HG02973 (cell line): ENCODE results near the gene SPACDR.
"Not testable (repeated sequence)": the region's sequence is repeated elsewhere in the genome, so short reads cannot be mapped to it uniquely, and the experiment has no call there.

ENCODE experiments used
- ATAC-seq: cut with Tn5 transposase; IDR thresholded peaks from one replicate; pipeline ENCODE4 v1.9.1; 2021; ENCODE audit warnings: moderate library complexity; ENCODE audit not compliant: unreplicated experiment

Gene SPACDR

DNA sequence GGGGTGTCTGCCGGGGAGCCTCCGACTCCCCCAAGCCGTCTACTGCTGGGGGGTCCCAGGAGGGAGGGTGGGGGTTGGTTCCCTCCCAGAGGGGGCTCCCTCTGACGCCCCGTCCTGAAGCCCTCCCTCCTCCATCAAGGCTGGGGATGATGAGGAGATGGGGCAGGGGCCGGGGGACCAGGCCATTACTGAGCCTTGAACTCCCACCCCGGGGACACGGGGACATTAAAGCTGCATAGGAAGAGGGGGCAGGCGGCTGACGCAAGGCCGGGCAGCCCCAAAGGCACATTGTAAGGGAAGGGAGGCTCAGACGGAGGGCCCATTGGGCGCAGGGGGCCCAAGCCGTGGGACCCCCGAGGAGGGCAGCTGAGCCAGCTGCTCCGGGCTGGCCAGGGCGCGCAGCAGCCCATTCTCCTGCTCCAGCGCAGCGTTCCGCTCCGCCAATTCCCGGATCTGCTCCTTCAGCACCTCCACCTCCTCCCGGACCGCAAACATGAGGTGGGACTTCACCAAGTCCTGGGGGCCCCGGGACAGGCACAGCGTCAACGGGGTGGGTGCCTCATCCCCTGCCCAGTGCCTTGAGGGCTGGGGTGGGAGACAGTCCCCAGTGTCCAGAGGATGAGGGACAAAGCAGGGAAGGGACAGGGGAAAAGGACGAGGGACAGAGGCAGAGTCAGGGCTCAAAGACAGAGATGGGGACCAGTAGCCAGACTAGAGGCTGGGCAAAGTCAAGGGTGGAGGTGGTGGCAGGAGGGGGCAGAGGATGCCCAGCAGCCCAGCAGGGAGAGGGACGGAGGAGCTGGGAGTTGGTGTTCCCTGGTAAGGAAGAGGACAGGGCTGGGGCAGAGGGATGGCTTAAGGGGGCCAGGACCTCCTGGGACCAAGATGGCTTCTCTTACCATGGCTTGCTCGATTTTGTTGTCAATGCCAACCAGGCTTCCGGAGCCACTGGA, 2.9 kb upstream of the SPACDR start:
- no peak for ATAC-seq

- ATAC-seq, result no peak
Measured at GRCh38 chr7:100465702-100466311, 1.7 kb upstream of the SPACDR start.

- ATAC-seq, result no peak
Measured at GRCh38 chr7:100465299-100465698, 1.2 kb upstream of the SPACDR start.

DNA sequence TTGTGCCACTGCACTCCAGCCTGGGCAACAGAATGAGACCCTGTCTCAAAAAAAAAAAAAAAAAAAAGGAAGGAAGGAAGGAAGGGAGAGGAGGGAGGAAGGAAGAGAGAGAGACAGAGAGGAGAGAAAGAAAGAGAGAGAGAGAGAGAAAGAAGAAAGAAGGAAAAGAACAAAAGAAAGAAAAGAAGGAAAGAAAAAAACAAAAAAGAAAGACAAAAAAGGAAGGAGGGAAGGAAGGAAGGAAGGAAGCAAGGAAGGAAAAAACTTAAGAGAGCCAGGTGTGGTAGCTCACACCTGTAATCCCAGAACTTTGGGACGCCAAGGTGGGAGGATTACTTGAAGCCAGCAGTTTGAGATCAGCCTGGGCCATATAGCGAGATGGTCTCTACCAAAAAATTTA, 731 bp upstream of the SPACDR start:
- no peak for ATAC-seq

- ATAC-seq, result no peak
Measured at GRCh38 chr7:100457033-100457432, 7.0 kb downstream of the SPACDR start.

GRCh38 chr7:100456562-100456961, 7.5 kb downstream of the SPACDR start:
- ATAC-seq, result no peak

DNA sequence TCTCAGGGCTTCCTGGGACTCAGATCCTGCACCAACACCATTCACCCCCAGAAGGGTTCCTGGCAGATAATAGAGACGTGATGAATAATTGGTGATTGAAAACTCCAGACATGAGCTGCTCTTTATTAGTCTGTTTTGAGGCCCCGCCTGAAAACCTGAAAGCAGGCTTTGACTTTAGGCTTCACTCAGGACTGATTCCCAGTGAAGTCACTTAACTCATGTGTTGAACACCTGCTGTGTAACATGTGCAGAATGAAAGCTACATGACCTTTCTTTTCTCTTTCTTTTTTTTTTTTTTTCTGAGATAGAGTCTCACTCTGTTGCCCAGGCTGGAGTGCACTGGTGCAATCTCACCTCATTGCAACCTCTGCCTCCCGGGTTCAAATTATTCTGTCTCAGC, 8.9 kb downstream of the SPACDR start:
- no peak for ATAC-seq

DNA sequence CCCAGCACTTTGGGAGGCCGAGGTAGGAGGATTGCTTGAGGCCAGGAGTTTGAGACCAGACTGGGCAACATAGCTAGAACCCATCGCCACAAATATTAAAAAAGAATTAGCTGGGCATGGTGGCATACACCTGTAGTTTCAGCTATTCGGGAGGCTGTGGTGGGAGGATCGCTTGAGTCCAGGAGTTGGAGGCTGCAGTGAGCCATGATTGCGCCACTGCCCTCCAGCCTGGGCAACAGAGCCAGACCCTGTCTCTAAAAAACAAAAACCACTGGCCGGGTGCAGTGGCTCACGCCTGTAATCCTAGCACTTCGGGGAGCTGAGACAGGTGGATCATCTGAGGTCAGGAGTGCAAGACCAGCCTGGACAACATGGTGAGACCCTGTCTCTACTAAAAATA, 10.2 kb downstream of the SPACDR start:
- ATAC-seq, result not testable (repeated sequence)

- no peak for ATAC-seq
Measured at GRCh38 chr7:100452513-100452912, 11.5 kb downstream of the SPACDR start.

DNA sequence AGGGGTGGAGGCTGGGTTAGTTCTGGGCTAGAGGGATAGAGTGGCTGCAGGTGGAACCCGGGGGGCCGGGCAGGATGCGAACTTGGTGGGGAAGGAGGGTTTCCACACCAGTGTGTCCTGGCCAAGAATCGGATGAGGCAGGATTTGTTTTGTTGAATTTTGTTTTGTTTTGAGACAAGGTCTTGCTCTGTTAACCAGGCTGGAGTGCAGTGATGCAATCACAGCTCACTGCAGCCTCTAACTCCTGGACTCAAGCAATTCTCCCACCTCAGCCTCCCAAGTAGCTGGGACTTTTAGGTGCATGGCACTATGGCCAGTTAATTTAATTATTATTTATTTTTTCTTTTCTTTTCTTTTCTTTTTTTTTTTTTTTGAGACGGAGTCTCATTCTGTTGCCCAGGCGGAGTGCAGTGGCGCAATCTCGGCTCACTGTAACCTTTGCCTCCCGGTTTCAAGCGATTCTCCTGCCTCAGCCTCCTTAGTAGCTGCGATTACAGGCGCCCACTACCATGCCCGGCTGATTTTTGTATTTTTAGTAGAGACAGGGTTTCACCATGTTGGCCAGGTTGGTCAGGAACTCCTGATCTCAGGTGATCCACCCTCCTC, 14.8 kb downstream of the SPACDR start:
- no peak for ATAC-seq

DNA sequence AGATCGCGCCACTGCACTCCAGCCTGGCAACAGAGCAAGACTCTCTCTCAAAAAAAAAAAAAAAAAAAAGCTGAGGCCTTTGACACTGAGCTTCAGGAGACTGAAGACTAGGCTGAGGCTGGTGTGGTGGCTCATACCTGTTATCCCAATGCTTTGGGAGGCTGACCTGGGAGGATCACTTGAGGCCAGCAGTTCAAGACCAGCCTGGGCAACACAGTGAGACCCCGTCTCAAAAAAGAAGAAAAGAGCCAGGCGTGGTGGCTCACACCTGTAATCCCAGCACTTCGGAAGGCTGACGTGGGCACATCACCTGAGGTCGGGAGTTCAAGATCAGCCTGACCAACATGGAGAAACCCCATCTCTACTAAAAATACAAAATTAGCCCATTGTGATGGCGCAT, 16.7 kb downstream of the SPACDR start:
- ATAC-seq, result not testable (repeated sequence)

GRCh38 chr7:100446040-100446439, 18.0 kb downstream of the SPACDR start:
- no peak for ATAC-seq

GRCh38 chr7:100444311-100445278, 19.5 kb downstream of the SPACDR start:
- no peak for ATAC-seq

DNA sequence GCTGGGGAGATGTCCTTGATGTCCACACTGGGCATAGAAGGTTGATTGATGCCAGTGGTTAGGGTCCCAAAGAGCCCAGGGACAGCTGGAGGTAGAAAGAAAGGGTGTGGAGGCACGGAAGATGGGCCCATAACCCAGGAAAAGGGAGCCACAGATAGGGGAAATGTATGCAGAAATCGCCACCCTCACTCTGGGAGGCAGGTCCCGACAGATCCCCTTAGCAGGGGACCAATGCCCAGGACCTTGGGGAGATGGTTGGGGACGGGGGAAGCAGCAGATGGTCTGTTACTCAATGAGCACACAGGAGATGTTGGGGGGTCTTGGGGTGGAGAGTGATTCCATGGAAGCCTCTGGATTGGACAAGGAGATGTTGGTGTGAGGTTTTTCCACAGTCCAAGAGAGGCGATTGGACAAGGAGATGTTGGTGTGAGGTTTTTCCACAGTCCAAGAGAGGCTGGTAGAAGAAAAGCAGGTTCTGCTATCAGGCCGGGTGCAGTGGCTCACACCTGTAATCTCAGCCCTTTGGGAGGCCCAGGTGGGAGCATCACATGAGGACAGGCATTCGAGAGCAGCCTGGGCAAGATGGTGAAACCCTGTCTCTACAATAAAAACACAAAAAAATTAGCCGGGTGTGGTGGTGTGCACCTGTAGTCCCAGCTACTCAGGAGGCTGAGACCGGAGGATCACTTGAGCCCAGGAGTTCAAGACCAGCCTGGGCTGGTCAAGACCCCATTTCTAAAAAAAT, 20.8 kb downstream of the SPACDR start:
- no peak for ATAC-seq

DNA sequence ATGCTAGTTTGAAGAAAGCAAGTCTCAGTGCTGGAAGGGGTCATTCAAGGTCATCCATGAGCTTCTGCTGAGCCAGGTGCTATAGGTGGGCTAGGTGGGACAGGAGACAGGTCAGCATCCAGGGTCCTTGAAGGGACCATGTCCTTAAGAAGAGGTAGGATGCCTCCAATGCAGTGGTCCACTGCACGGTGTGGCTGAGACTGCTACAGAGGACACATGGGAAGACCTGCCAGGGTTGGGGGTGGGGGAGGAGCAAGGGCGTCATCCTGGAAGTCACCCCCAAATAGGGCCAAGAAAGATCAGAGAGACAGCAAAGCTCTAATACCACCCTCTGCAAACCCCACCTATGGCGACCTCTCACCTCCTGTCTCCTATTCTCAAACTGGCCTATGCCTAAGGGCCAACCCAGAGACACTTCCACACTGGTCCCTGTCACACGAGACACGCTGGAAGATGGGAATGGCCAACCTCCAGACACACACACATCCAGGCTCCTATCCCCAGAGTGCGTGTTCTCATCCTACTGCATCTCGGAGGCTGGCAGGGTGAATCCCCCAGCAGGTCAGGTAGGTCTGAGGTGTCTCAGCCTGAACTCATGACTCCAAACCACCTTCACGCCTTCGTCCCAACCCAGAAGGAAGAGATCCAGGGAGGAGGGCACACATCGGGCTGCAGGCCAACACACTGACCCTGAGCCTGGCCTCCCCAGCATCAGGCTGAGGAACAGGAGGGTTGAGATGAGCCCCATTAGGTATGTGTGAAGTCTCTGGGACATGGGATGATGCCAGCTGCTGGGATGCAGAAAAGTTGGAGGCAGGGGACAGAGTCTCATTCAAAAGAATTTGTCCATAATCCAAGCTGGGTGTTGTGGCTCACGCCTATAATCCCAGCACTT, 22.2 kb downstream of the SPACDR start:
- ATAC-seq, result no peak

GRCh38 chr7:100439244-100439643, 24.8 kb downstream of the SPACDR start:
- ATAC-seq, result not testable (repeated sequence)

- not testable (repeated sequence) for ATAC-seq
Measured at GRCh38 chr7:100438731-100439130, 25.3 kb downstream of the SPACDR start.

GRCh38 chr7:100438172-100438571, 25.9 kb downstream of the SPACDR start:
- ATAC-seq, result no peak
